GM23248 (cell line): ENCODE measurements around the gene DMAC2. TPM values are rescaled to one million over a fixed set of nuclear protein-coding genes. Genes with fewer than 3 reads are reported as not detected.

Experiments used
- DNase-seq: peaks from one replicate; pipeline ENCODE4 v3.0.0-alpha.2; 2015
- H2AFZ ChIP-seq: fragments of 200-600 bp; sonication (generic); 2 replicates; pipeline ENCODE4 v1.6.1; 2016; ENCODE audit warnings: antibody characterized with exemption
- H3F3A ChIP-seq: fragments of 200-600 bp; sonication (generic); 2 replicates; pipeline ENCODE4 v1.6.1; 2016; ENCODE audit warnings: mild to moderate bottlenecking, antibody characterized with exemption, mixed run types; ENCODE audit not compliant: insufficient read depth
- H3K27ac ChIP-seq: fragments of 200-600 bp; sonication (generic); 2 replicates; pipeline ENCODE4 v1.5.1; 2016; ENCODE audit warnings: mild to moderate bottlenecking
- H3K27me3 ChIP-seq: fragments of 200-600 bp; sonication (generic); replicated peaks from 2 replicates; pipeline ENCODE4 v1.6.1; 2016; ENCODE audit warnings: mild to moderate bottlenecking; ENCODE audit not compliant: insufficient read depth
- H3K36me3 ChIP-seq: fragments of 200-600 bp; sonication (generic); 2 replicates; pipeline ENCODE4 v1.6.1; 2016; ENCODE audit warnings: low read depth, mild to moderate bottlenecking
- H3K4me1 ChIP-seq: fragments of 200-600 bp; sonication (generic); 2 replicates; pipeline ENCODE4 v1.6.1; 2016; ENCODE audit warnings: mild to moderate bottlenecking; ENCODE audit not compliant: insufficient read depth
- H3K4me2 ChIP-seq: fragments of 200-600 bp; sonication (generic); one replicate; pipeline ENCODE4 v1.6.1; 2016; ENCODE audit warnings: mild to moderate bottlenecking; ENCODE audit not compliant: unreplicated experiment
- H3K4me3 ChIP-seq: fragments of 200-600 bp; sonication (generic); 2 replicates; pipeline ENCODE4 v1.5.1; 2016; ENCODE audit warnings: mild to moderate bottlenecking
- H3K79me2 ChIP-seq: fragments of 200-600 bp; sonication (generic); 2 replicates; pipeline ENCODE4 v1.6.1; 2016; ENCODE audit warnings: mild to moderate bottlenecking; ENCODE audit not compliant: insufficient read depth
- H3K9ac ChIP-seq: fragments of 200-600 bp; sonication (generic); 2 replicates; pipeline ENCODE4 v1.6.1; 2016; ENCODE audit warnings: mild to moderate bottlenecking
- H3K9me2 ChIP-seq: fragments of 200-600 bp; sonication (generic); 2 replicates; pipeline ENCODE4 v1.6.1; 2016; ENCODE audit warnings: mixed run types, mild to moderate bottlenecking, moderate library complexity; ENCODE audit not compliant: insufficient read depth
- H3K9me3 ChIP-seq: fragments of 200-600 bp; sonication (generic); one replicate; pipeline ENCODE4 v1.6.1; 2017; ENCODE audit warnings: low read depth
- H4K20me1 ChIP-seq: fragments of 200-600 bp; sonication (generic); 2 replicates; pipeline ENCODE4 v1.6.0; 2016; ENCODE audit not compliant: insufficient read depth
- EZH2 ChIP-seq: fragments of 200-600 bp; sonication (generic); IDR thresholded peaks from 2 replicates; pipeline ENCODE4 v1.6.1; 2018; ENCODE audit warnings: antibody characterized with exemption, mild to moderate bottlenecking; ENCODE audit not compliant: insufficient read depth, poor library complexity, severe bottlenecking
- EZH2phosphoT487 ChIP-seq: fragments of 200-600 bp; sonication (generic); IDR thresholded peaks from 2 replicates; pipeline ENCODE4 v1.6.1; 2018; ENCODE audit warnings: antibody characterized with exemption, moderate library complexity, mild to moderate bottlenecking, low read depth; ENCODE audit not compliant: insufficient read depth
- WGBS, 2 experiments: methylation state at CpG; one replicate each; pipeline ENCODE4 v1.1.6; 2015 to 2017; ENCODE audit warnings: low lambda C conversion rate in 2 of 2, low coverage in 1 of 2; ENCODE audit errors: missing lambda C conversion rate in 2 of 2; 5-methylcytosine and 5-hydroxymethylcytosine counted together
- in situ Hi-C: fragments of 300-500 bp; cut with MboI; formaldehyde crosslinking; loops from 2 replicates; pipeline ENCODE4 v1.15.0; 2020
- polyA plus RNA-seq: library from polyadenylated mRNA; unstranded; fragments of >200 nt; fragmentation: Nextera tagmentation; extraction: Ambion mirVana; gene quantifications from 2 replicates; pipeline ENCODE4 v1.2.1, GENCODE V29; 2016
- total RNA-seq: library from RNA; depleted of rRNA; stranded (reverse); fragments of >200 nt; shearing (Covaris generic); gene quantifications from 2 replicates; pipeline ENCODE4 v1.2.3, GENCODE V29; 2014

The DMAC2 gene
- total and polyA plus RNA-seq, 2 experiments from 2014 or later, result 49.2 to 52.9 TPM

DNA sequence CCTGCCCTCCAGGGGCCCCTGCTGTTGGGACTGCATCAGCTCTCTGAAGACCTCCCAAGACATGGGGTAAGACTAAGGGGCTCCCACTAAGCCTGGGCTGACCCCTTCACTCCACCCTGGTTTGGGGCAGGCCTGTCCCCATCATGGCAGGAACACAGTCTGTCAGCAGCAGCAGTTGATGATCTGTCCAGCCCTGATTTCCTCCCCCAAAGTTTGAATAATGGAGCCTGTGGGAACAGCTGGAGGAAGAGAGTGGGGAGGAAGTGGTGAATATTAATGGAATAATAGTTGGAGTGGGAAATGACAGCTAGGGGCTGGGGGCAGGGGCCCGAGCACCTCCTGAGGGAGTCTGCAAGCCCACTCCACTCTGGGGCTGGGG lies 11.2 kb downstream of the DMAC2 start:
- no peak for TF ChIP-seq EZH2
- TF ChIP-seq EZH2phosphoT487, result no peak
- Histone ChIP-seq H3K27ac (no peak overlapping the region), H3K9me3 (no peaks in the 10 kb centered on the region), H4K20me1 (no peaks in the 10 kb centered on the region), H3K4me3 (no peak overlapping the region), H3F3A (no peaks in the 10 kb centered on the region), H3K79me2 (no peaks in the 10 kb centered on the region), H3K4me2 (peak overlapping the region; percentile 62), H2AFZ (0 out of 2 replicates have a peak overlapping the region, but pooled peaks have one; percentile 78), H3K36me3 (no peaks in the 10 kb centered on the region), H3K9me2 (no peaks in the 10 kb centered on the region), H3K9ac (peak overlapping the region; percentile 80), H3K4me1 (peaks cover 14% of the 10 kb centered on the region; the same call in 1 of the 2 replicates), H3K27me3 (no peaks in the 10 kb centered on the region)
- DNase-seq, result no peak
- WGBS, 2 experiments, result 15 to 22% methylated on average over 1 of the region's 1 CpG
- in situ Hi-C loops, result no loop called here

DNA sequence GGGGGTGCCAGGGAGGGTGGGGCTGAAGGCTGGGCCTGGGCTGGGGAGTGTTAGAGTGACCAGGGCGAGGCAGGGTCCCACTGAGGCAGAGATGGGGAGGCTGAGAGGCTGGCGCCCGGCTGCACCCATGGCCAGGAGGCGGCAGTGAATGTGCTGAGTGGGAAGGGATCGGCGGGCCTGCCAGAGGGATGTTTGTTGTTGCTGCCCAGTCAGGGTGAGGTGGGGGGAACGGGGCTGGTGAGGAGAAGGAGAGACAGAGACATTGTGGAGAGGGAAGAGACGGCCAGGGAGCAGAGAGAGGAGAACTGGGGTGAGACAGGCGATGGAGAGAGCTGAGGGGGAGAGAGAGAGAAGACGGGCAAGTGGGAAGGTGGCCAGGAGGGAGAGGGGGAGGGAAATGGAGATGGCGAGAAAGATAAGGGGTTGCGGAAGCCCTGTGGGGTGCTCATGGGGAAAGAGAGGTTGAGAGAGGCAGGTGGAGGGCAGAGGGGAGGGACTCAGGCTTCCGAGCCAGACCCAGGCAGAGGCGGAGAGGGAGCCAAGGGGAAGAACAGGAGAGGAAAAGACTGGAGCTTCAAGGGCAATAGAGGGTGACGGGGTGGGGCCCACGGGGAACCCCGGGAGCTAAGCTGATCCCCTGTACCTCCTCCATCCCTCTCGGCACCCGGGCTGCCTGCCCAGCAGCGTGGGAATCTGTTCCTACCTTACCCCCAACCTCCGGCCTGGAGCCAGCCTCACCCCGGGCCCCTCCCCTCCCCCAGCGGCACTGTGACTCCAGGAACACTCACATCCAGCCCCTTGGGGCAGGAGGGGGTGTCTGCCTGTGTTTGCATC lies 11.8 kb downstream of the DMAC2 start:
- H3K79me2 ChIP-seq, result no peaks in the 10 kb centered on the region
- H3K9me3 ChIP-seq, result no peaks in the 10 kb centered on the region
- no peaks in the 10 kb centered on the region for H3K27me3 ChIP-seq
- WGBS, 2 experiments, result 11 to 15% methylated on average over 9 to 23 of the region's 23 CpGs
- in situ Hi-C loops, result no loop called here
- DNase-seq, result peak; percentile 60
- peaks cover 14% of the 10 kb centered on the region; the same call in 1 of the 2 replicates for H3K4me1 ChIP-seq
- H4K20me1 ChIP-seq, result no peaks in the 10 kb centered on the region
- H3K4me3 ChIP-seq, result peak overlapping the region; percentile 71
- H3K36me3 ChIP-seq, result no peaks in the 10 kb centered on the region
- peak overlapping the region; percentile 78 for H2AFZ ChIP-seq
- peak overlapping the region; percentile 29 for H3K27ac ChIP-seq
- H3K9ac ChIP-seq, result peak overlapping the region; percentile 80
- H3F3A ChIP-seq, result no peaks in the 10 kb centered on the region
- no peaks in the 10 kb centered on the region for H3K9me2 ChIP-seq
- TF ChIP-seq EZH2phosphoT487 (no peak), EZH2 (no peak)
- H3K4me2 ChIP-seq, result peak overlapping the region; percentile 62

- Histone ChIP-seq H3K9me3 (no peaks in the 10 kb centered on the region), H3K4me1 (peaks cover 14% of the 10 kb centered on the region; the same call in 1 of the 2 replicates), H2AFZ (peak within 1 kb of the TSS; percentile 78), H3K27me3 (no peaks in the 10 kb centered on the region), H3K9me2 (no peaks in the 10 kb centered on the region), H3K4me2 (peak within 1 kb of the TSS; percentile 79), H3F3A (no peaks in the 10 kb centered on the region), H4K20me1 (no peaks in the 10 kb centered on the region), H3K36me3 (no peaks in the 10 kb centered on the region), H3K79me2 (no peaks in the 10 kb centered on the region), H3K4me3 (peak within 1 kb of the TSS; percentile 71), H3K27ac (peak within 1 kb of the TSS; percentile 29), H3K9ac (peak within 1 kb of the TSS; percentile 80)
- DNase-seq, result peak; percentile 86
- in situ Hi-C loops, result no loop called here
- TF ChIP-seq EZH2 (no peak), EZH2phosphoT487 (no peak)
- 5 to 7% methylated on average over 12 to 19 of the region's 19 CpGs for WGBS, 2 experiments
Measured at GRCh38 chr19:41426952-41427646, 12.6 kb downstream of the DMAC2 start, which contains the start of gene B3GNT8. TSS of gene B3GNT8 (minus strand) at chr19:41427374. CDS start at chr19:41426778, 596 bp downstream.

DNA sequence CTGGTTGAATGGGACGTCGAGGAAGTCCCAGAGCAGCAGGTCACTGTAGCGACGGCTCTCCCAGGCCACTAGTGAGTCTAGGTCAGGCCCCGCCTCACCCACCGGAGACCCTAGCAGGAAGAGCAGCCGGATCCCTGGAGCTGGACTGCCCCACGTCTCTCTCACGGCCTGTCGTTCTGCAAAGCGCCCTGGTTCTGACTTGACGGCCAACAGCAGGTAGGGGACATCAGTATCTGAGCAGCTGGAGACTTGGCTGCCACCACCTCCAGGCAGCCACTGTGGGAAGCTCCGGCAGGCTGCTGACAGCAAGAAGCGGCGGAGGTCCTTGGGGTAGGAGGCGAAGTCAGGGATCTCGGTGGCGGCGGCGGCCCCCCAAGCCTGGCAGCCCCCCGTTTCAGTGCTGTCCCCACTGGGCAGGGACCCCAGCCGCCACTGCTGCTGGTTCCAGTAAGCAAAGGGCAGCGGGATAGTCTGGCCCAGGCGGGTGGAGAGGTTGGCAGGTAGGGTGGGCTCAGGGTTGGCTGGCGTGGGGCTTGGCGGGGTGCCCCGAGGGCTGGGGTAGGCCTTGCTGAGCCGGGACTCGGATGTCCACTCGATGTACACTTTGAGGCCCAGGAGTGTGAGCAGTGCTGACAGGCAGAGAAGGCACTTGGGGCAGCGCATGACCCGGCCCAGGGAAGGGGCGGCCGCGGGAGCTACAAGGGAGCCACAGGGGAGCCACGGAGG lies 13.4 kb downstream of the DMAC2 start:
- Histone ChIP-seq H3K9ac (peak overlapping the region; percentile 80), H3K4me1 (peaks cover 14% of the 10 kb centered on the region; the same call in 1 of the 2 replicates), H4K20me1 (no peaks in the 10 kb centered on the region), H2AFZ (no peak overlapping the region; the same call in 1 of the 2 replicates), H3K79me2 (no peaks in the 10 kb centered on the region), H3K27me3 (no peaks in the 10 kb centered on the region), H3K36me3 (no peaks in the 10 kb centered on the region), H3K4me2 (peak overlapping the region; percentile 79), H3K9me3 (no peaks in the 10 kb centered on the region), H3K27ac (no peak overlapping the region), H3K4me3 (peak overlapping the region; percentile 71), H3K9me2 (no peaks in the 10 kb centered on the region), H3F3A (no peaks in the 10 kb centered on the region)
- TF ChIP-seq EZH2, result no peak
- TF ChIP-seq EZH2phosphoT487, result no peak
- 78 to 83% methylated on average over 29 to 36 of the region's 36 CpGs for WGBS, 2 experiments
- DNase-seq, result peak; percentile 10
- in situ Hi-C loops, result no loop called here
